Measurements from ENCODE around the gene MAGI1.

DNA sequence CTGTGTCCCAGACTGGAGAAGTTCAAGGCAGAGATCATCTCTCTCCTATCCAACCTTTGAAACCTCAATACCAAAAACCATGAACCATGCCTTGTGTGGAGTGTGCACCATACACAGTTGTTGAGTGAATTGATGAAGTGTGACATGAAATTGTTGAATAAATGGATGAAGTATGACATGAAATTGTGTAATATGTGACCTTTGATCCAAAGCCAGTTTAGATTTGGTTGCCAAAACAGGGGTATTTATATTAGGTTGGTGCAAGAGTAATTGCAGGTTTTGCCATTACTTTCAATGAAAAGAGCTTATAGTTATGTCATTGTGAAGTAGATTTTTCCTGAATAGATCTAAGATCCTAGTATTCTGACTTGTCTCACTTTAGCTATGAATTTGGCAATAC is 3.1 kb upstream of the MAGI1 start:
- TF ChIP-seq CTCF (IDR thresholded peaks at IDR 0.05) = no peak
- TF ChIP-seq POLR2A (IDR thresholded peaks at IDR 0.05) = no peak

All from uterus (tissue), 2 donors.